Activated CD8-positive, alpha-beta memory T cell treated with anti-CD3 and anti-CD28 coated beads for 48 hours (primary cell): ENCODE measurements around the gene FSD2.
A peak's percentile ranks its signal among the peaks of the same experiment; 100 is the strongest.
"Not testable (repeated sequence)": the region's sequence is repeated elsewhere in the genome, so short reads cannot be mapped to it uniquely, and the experiment has no call there.

Experiments
- DNase-seq, 3 experiments: peaks; one replicate each; pipeline ENCODE4 v3.0.0-alpha.2; 2020; ENCODE audit warnings: low read depth in 2 of 3, low spot score in 2 of 3

The FSD2 gene

DNA sequence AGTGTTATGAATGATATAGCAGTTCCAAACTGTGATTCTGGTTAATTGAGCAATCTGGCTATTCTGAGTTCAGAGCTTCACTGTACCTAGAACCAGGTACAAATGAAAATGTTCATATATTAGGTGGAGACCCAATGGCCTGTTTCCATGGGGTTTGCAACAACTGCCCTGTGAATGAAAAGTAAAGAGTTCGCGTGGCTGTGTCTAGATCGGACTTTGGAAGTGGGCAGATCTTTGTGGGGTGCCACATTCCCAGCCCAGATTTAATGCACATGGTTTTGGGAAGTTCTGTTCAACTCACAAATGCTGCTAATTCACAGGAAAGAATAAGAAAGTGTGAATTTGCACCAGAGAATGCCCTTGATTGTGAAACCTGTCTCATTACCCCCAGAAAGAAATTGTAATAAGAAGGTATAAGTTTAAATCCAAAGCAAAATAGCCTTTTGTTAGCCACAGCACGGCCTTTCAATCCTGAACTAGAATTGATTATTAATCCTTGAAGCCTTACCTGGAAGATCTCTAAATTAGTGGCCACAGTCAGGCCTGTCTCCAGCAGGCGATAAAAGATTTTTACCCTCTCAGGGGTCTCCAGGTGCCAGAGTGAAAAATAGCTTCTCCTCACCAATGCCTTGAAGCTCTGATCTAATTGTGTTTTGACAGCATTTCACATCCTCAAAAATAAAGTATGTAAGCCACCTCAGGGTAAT is 26.2 kb upstream of the FSD2 start:
- DNase-seq = no peak

- DNase-seq = no peak
These were observed 24.7 kb upstream of the FSD2 start for GRCh38 chr15:82830427-82831173.

- no peak for DNase-seq
These were observed 23.4 kb upstream of the FSD2 start for GRCh38 chr15:82829234-82829633.

GRCh38 chr15:82828075-82828474 is 22.2 kb upstream of the FSD2 start:
- DNase-seq = no peak

- DNase-seq = no peak
These were observed 17.2 kb upstream of the FSD2 start for GRCh38 chr15:82823049-82823448.

- DNase-seq = not testable (repeated sequence)
These were observed 16.0 kb upstream of the FSD2 start for GRCh38 chr15:82821851-82822250.

GRCh38 chr15:82821396-82821795 is 15.5 kb upstream of the FSD2 start:
- DNase-seq = not testable (repeated sequence)

GRCh38 chr15:82820128-82820527 is 14.3 kb upstream of the FSD2 start:
- DNase-seq = no peak

GRCh38 chr15:82812994-82813393 is 7.1 kb upstream of the FSD2 start:
- DNase-seq = no peak

DNA sequence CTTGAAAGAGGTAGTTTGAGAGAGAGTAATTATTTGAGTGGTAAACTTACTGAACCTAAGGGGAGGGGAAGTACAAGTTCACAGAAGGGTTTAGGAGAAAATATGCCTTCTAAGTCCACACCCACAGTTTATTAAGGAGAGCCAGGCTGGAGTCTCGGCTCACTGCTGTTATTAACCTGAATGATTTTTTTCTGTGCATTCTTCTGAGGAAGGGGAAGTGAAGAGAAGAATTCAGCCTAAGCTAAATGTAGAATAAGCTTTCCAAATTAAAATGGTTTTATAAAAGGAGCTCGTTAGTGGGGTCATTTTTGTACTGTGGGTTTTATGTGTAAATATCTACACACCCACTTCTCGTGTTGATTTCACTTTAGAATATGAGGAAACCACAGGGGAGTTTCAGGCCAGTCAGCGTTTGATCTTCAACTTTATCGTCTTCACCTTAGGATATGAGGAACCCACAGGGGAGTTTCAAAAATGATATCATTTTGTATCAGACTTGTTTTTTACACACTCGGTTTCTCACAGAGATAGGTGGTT is 5.1 kb upstream of the FSD2 start:
- DNase-seq = no peak

DNA sequence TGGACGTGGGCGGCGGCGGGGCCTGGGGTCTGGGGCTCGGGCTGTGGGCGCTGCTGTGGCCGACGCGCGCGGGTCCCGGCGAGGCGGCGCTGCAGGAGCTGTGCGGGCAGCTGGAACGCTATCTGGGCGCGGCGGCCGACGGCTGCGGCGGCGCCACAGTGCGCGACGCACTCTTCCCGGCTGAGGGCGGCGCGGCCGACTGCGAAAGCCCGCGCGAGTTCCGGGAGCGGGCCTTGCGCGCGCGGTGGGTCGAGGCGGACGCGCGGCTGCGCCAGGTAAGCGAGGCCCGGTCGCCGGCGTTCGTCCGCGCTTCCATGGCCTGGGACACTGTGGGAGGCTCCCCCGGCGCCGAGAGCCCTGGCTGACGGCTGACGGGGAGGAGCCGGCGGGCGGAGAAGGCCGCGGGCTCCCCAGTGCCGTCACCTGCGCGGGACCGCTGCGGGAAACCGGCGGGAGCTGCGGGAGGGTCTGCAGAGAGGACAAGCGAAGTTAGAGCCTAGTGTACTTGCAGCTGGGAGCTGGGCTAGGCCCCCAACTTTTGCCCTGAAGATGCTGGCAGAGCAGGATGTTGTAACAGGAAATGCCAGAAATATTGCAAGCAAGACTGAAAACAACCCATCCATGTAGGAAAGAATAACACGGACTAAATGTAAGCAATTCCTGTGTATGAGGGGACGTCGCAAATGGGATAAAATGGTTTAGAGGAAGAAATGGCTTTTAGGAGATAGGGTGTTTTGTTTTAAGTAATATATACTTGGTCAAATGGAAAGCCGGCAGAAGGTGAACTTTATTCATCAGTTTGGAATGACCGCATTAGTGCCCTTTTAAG is 4.4 kb upstream of the FSD2 start:
- DNase-seq = peak in 1 of 3 experiments; percentile 14

GRCh38 chr15:82809308-82810060 is 3.6 kb upstream of the FSD2 start, which contains the start of gene WHAMM:
Gene WHAMM (plus strand): TSS chr15:82809628. CDS start chr15:82809727, 99 bp downstream.
- DNase-seq = peak; percentile 65 to 90 (median 88)

DNA sequence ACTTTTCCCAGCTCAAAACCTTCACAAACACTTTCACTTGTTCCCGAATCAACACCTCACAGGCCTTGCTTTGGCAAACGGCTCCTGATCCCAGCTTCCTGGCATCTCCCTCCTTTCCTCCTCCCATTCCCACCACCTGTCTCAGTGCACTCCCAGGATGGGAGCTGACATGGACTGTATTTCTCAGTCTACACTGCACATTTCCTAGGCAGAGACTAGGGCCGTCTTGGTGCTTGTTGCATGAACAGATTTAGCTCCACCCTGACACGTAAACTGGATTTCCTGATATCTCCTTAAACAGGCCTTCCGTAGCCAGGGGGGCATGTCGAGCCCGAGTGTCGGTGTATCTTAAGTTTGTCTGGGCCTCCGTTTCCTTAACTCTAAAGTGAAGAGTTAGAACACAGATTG is 2.8 kb upstream of the FSD2 start:
- DNase-seq = no peak

DNA sequence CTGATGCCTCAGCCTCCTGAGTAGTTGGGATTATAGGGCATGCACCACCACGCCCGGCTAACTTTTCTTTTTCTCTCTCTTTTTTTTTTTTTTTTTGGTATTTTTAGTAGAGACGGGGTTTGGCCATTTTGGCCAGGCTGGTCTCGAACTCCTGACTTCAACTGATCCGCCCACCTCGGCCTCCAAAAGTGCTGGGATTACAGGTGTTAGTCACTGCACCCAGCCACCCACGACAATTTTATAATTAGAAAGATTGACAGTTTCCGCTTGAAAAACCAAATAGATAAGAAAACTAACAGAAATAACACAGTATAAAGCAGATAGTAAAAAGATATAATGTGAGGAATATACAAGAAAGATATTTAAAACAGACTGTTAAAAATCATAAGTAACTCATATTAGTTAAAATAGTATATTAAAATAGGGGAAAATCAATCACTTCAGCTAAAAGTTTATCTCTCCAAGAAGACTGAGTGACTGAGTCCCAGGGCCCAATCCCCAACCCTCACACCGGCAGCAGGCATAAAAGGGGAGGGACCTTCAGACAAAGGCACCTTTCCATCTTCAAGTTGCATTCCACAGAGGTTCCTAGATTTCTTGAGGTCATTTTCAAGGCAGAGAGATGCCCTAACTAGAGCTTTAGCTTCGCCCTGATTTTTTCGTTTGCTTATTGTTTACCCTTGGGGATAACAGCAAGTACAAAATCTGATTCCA is 2.2 kb upstream of the FSD2 start:
- DNase-seq = no peak

GRCh38 chr15:82804575-82804949 is 1.3 kb downstream of the FSD2 start:
- DNase-seq = no peak

DNA sequence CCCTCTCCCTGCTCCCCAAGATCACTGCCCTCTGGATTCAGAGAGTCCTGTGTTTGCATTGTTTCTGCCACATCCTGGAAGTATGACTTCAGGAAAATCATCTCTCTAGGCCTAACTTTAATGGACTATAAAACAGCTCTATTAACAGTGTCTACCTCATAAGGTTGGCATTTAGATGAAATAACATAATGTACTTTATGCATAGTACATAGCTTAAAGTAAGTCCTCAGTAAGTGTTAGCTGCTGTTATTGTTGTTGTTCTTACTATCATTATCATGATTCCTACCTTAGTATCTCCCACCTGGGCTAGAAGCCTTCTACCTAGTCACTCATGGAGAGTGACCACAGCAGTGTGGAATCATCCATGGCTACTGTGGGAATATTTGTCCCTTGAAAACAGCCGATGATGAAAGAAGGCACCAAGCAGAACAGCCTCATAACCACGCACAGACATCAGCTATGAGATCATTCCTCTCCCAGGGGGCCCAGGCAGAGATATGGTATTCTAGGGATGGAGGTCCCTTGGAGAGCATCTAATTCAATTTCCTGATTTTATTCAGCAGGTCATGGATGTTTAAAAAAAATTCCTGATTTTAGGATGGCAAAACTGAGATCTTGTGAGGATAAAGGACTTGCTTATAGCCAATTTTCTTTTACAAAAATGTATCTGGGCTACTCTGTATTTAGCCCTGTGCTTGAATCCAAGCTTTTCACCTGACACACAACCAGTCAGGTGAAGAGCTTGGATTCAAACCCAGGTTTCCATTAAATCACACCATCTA is 1.9 kb downstream of the FSD2 start:
- no peak for DNase-seq

- DNase-seq = no peak
These were observed 3.4 kb downstream of the FSD2 start for GRCh38 chr15:82802497-82802896.

GRCh38 chr15:82799183-82799841 is 6.6 kb downstream of the FSD2 start:
- no peak for DNase-seq
